HG03571 (cell line): ENCODE results near the gene MED7.
A peak's percentile ranks its signal among the peaks of the same experiment; 100 is the strongest.
"Not testable (repeated sequence)": the region's sequence is repeated elsewhere in the genome, so short reads cannot be mapped to it uniquely, and the experiment has no call there.

Experiments
- ATAC-seq: cut with Tn5 transposase; IDR thresholded peaks from one replicate; pipeline ENCODE4 v1.9.1; 2021; ENCODE audit not compliant: unreplicated experiment

Gene MED7

GRCh38 chr5:157142317-157143126, at the start of gene MED7:
Gene MED7 (minus strand): TSS chr5:157142865. CDS start chr5:157139431, 3,434 bp downstream.
- peak; percentile 100 for ATAC-seq

GRCh38 chr5:157189223-157189622, 46.6 kb upstream of the MED7 start:
- no peak for ATAC-seq

- no peak for ATAC-seq
These were observed 45.6 kb upstream of the MED7 start for GRCh38 chr5:157188270-157188669.

- no peak for ATAC-seq
These were observed 44.5 kb upstream of the MED7 start for GRCh38 chr5:157187046-157187754.

GRCh38 chr5:157186309-157187045, 43.8 kb upstream of the MED7 start:
- ATAC-seq, result no peak

GRCh38 chr5:157185122-157185521, 42.5 kb upstream of the MED7 start:
- not testable (repeated sequence) for ATAC-seq

GRCh38 chr5:157184117-157184670, 41.5 kb upstream of the MED7 start:
- ATAC-seq, result no peak

- no peak for ATAC-seq
These were observed 39.6 kb upstream of the MED7 start for GRCh38 chr5:157182143-157182757.

- no peak for ATAC-seq
These were observed 38.0 kb upstream of the MED7 start, which contains the start of gene ITK for GRCh38 chr5:157180374-157181264. Gene ITK (plus strand): TSS chr5:157180840. CDS start chr5:157180978, 138 bp downstream.

- no peak for ATAC-seq
These were observed 36.3 kb upstream of the MED7 start for GRCh38 chr5:157178966-157179365.

- no peak for ATAC-seq
These were observed 35.3 kb upstream of the MED7 start for GRCh38 chr5:157177953-157178352.

- no peak for ATAC-seq
These were observed 32.5 kb upstream of the MED7 start for GRCh38 chr5:157175071-157175612.

GRCh38 chr5:157172403-157172802, 29.7 kb upstream of the MED7 start:
- peak; percentile 98 for ATAC-seq

- no peak for ATAC-seq
These were observed 25.6 kb upstream of the MED7 start for GRCh38 chr5:157168286-157168685.

- no peak for ATAC-seq
These were observed 24.6 kb upstream of the MED7 start for GRCh38 chr5:157167214-157167621.

GRCh38 chr5:157166214-157167213, 23.8 kb upstream of the MED7 start, which contains the start of gene GARIN3:
Gene GARIN3 (minus strand): TSS chr5:157166264. CDS start chr5:157166168, 96 bp downstream.
- no peak for ATAC-seq

- no peak for ATAC-seq
These were observed 23.0 kb upstream of the MED7 start for GRCh38 chr5:157165668-157166067.

GRCh38 chr5:157165261-157165660, 22.6 kb upstream of the MED7 start:
- no peak for ATAC-seq
